Upper lobe of right lung (tissue), 1 donor: Measurements from ENCODE around the gene WLS. TPM values are rescaled to one million over a fixed set of nuclear protein-coding genes. Genes with fewer than 3 reads are reported as not detected.

Experiments
- ATAC-seq: fragments of 200-7000 bp; cut with Tn5 transposase; one replicate; pipeline ENCODE4 v1.9.1; 2020; ENCODE audit warnings: mild to moderate bottlenecking, moderate library complexity
- DNase-seq: peaks from one replicate; pipeline ENCODE4 v3.0.0-alpha.2; 2020
- H3K27ac ChIP-seq: fragments of 200-600 bp; one replicate; pipeline ENCODE4 v1.8.0; 2022
- H3K27me3 ChIP-seq: fragments of 200-600 bp; one replicate; pipeline ENCODE4 v1.8.0; 2022; ENCODE audit warnings: mild to moderate bottlenecking
- H3K36me3 ChIP-seq: fragments of 200-600 bp; one replicate; pipeline ENCODE4 v1.8.0; 2022
- H3K4me1 ChIP-seq: fragments of 200-600 bp; one replicate; pipeline ENCODE4 v1.8.0; 2022
- H3K4me3 ChIP-seq: fragments of 200-600 bp; one replicate; pipeline ENCODE4 v1.8.0; 2022; ENCODE audit warnings: mild to moderate bottlenecking
- H3K9me3 ChIP-seq: fragments of 200-600 bp; one replicate; pipeline ENCODE4 v1.8.0; 2022
- intact Hi-C: fragments of 100-400 bp; cut with DNase I; formaldehyde crosslinking; loops from one replicate; pipeline ENCODE4 v1.11.0; 2022
- total RNA-seq: library from RNA; stranded (reverse); fragmentation: NEBNext Ultra II Directional; extraction: Animal tissue kit (Norgen Biotek cat#: 25700); gene quantifications from one replicate; pipeline ENCODE4 v1.2.1, GENCODE V29; 2021
- TF ChIP-seq, protein P1 (sequence below): fragments of 200-600 bp; IDR thresholded peaks from one replicate; pipeline ENCODE4 v1.8.0; 2022; ENCODE audit warnings: antibody characterized with exemption
- donor health status: DM: no; HTN: yes; CAD: no; lungs with severe emphysema.

The WLS gene
- total RNA-seq, 1 donor from 2014 or later: 89.8 TPM

DNA sequence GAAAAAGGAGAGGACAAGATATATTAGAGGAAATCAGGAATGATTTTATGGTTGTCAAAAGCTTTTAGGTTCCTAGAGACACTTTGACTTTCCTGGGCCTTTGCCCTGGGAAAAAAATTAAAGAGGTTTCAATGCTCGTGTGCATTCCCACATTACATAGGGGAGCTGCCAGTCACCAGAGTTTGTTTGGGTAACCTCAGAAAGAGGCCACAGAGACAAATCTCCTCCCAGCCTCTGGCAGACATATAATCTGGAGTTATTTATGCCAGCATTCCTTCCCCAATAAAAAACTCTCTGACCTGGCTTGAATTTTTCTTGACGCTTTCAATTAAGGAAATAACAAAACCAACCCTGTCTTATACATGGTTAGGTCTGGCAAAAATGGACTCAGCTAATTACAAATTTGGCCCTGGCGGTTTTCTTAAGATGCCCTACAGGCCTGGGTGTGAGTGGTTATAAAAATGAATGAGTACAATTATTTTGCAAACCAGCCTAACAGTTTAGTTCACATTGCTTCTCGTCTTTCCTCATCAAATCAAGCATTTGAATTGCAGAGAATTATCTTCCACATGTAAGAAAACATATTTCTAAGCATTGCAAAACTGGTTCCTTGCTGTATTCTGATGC is 63.7 kb downstream of the WLS start:
- DNase-seq (no peak), ATAC-seq (no peak)
- Histone ChIP-seq H3K36me3 (no peaks in the 10 kb centered on the region), H3K27me3 (no peaks in the 10 kb centered on the region), H3K4me1 (peaks cover 2% of the 10 kb centered on the region), H3K4me3 (no peak overlapping the region), H3K9me3 (no peaks in the 10 kb centered on the region), H3K27ac (no peak overlapping the region)
- intact Hi-C loops: no loop called here
- TF ChIP-seq, protein P1, sequence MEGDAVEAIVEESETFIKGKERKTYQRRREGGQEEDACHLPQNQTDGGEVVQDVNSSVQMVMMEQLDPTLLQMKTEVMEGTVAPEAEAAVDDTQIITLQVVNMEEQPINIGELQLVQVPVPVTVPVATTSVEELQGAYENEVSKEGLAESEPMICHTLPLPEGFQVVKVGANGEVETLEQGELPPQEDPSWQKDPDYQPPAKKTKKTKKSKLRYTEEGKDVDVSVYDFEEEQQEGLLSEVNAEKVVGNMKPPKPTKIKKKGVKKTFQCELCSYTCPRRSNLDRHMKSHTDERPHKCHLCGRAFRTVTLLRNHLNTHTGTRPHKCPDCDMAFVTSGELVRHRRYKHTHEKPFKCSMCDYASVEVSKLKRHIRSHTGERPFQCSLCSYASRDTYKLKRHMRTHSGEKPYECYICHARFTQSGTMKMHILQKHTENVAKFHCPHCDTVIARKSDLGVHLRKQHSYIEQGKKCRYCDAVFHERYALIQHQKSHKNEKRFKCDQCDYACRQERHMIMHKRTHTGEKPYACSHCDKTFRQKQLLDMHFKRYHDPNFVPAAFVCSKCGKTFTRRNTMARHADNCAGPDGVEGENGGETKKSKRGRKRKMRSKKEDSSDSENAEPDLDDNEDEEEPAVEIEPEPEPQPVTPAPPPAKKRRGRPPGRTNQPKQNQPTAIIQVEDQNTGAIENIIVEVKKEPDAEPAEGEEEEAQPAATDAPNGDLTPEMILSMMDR: no peak

DNA sequence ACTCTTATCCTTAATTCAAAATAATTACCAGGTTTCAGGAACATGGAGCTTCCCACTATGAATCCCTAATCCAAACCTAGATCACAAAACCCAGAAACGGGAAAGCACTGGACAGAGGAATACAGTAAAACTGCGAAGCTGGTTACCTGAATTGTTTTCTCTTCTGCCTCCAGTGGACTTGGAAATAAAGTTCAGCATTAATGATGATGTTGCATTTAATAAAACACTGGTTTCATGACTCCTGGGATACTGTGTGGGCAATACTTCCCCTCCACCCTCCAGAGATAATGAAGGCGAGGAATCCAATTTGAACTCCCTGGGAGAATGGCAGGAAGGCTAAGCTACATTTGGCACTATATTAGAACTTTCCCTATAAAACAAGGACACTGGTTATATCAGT is 65.1 kb downstream of the WLS start:
- intact Hi-C loops: no loop called here
- H3K4me1 ChIP-seq: no peaks in the 10 kb centered on the region
- H3K27ac ChIP-seq: no peak overlapping the region
- H3K9me3 ChIP-seq: no peaks in the 10 kb centered on the region
- no peaks in the 10 kb centered on the region for H3K36me3 ChIP-seq
- H3K27me3 ChIP-seq: no peaks in the 10 kb centered on the region
- H3K4me3 ChIP-seq: no peak overlapping the region
- DNase-seq: no peak
- TF ChIP-seq, protein P1: no peak
- no peak for ATAC-seq

DNA sequence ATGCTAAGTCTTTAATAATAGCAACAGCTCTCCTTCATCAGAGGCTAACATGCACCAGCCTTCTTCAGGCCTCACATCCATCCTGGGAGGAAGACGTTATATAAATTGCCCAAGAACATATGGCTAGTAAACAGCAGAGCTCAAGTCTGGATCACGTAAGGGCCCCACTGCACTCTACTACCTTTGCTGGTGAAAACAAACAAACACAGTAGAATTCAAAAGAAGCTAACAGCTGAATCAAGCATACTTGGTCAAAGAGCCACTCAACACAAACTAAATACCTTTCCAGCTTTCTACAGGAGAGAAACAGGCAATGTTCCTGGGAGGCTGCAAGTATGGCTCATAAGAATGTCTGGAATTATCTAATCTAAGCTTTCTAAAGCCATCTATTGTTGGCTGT is 66.0 kb downstream of the WLS start:
- H3K27ac ChIP-seq: no peak overlapping the region
- H3K36me3 ChIP-seq: no peaks in the 10 kb centered on the region
- ATAC-seq: peak; percentile 71
- no peaks in the 10 kb centered on the region for H3K9me3 ChIP-seq
- intact Hi-C loops: no loop called here
- H3K27me3 ChIP-seq: no peaks in the 10 kb centered on the region
- no peaks in the 10 kb centered on the region for H3K4me1 ChIP-seq
- DNase-seq: no peak
- no peak overlapping the region for H3K4me3 ChIP-seq
- TF ChIP-seq, protein P1: no peak

DNA sequence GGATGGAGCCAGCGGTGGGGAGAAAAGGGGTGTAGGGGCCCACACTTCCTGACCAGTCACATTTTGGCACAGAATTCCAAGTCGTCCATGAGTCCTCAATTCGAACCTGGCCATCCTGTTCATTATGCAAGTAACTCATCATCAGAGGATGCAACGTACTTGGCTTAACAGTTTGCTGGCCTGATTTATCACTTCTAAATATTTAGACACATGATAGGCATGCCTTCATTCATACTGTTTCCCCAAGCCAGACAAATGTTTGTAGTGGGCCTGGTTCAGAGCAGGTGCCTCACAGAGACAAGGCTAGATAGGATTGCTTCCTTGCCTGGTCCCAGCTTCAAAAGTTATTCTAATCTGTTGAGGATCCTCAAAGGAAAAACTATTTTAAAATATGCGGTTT is 66.7 kb downstream of the WLS start:
- Histone ChIP-seq H3K4me3 (no peak overlapping the region), H3K27me3 (no peaks in the 10 kb centered on the region), H3K4me1 (no peaks in the 10 kb centered on the region), H3K36me3 (no peaks in the 10 kb centered on the region), H3K9me3 (no peaks in the 10 kb centered on the region), H3K27ac (no peak overlapping the region)
- TF ChIP-seq, protein P1: no peak
- no peak for DNase-seq
- no peak for ATAC-seq
- intact Hi-C loops: no loop called here

DNA sequence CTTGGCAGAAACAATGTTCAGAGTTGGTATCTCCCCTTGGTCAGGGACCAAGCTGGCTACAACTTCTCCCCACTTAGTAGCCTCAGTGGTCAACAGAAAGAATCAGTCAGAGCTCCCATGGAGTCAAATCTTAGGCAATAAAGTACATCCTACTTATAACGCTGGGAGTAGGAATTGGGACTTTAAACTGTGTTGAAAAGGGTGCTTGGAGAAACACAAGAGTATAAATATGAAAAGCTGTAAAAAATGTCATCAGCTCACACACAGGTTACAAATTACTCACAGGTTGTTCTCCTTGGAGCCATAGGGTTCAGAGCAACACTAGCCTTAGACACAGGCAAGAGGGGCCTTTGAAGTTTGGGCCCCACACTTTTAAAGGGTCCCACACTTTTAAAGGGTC is 67.4 kb downstream of the WLS start:
- H3K36me3 ChIP-seq: no peaks in the 10 kb centered on the region
- DNase-seq: no peak
- no peak overlapping the region for H3K4me3 ChIP-seq
- no peaks in the 10 kb centered on the region for H3K4me1 ChIP-seq
- TF ChIP-seq, protein P1: no peak
- ATAC-seq: no peak
- intact Hi-C loops: no loop called here
- H3K27ac ChIP-seq: no peak overlapping the region
- no peaks in the 10 kb centered on the region for H3K9me3 ChIP-seq
- no peaks in the 10 kb centered on the region for H3K27me3 ChIP-seq

DNA sequence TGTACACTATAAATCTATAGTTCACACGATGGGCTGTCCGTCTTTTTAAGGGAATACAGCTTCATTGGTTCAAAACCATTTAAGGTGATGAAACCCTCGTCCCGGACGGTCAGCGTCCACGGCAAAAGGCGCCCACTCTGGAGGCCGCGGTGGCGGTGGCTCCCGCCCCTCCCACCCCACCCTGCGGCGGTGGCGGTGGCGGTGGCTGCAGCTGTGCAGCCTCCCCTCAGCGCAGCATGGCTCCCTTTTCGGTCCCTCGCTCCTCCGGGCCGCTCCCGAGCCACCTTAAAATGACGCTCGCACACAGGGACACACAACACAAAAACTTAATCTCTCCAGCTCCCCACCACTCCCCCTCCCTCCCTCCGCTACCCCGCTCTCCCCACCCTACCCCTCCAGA is 69.1 kb downstream of the WLS start:
- intact Hi-C loops: no loop called here
- TF ChIP-seq, protein P1: no peak
- no peak for DNase-seq
- Histone ChIP-seq H3K36me3 (peaks cover 8% of the 10 kb centered on the region), H3K4me3 (no peak overlapping the region), H3K27ac (no peak overlapping the region), H3K9me3 (no peaks in the 10 kb centered on the region), H3K4me1 (no peaks in the 10 kb centered on the region), H3K27me3 (no peaks in the 10 kb centered on the region)
- ATAC-seq: no peak
